D721Med (cell line): ENCODE data around the gene GNG12.

Source experiments
- DNase-seq: peaks from one replicate; pipeline ENCODE4 v3.0.0; 2011; ENCODE audit warnings: low spot score; ENCODE audit not compliant: insufficient read length
- FAIRE-seq: peaks from 2 replicates; lab custom pipeline; 2011; peaks lifted over from hg19 to GRCh38; lab: Jason Lieb, UNC
- CTCF ChIP-seq: IDR thresholded peaks from 2 replicates; pipeline ENCODE4 v1.5.1; 2012; ENCODE audit warnings: mild to moderate bottlenecking, control low read depth; ENCODE audit not compliant: insufficient read depth; ENCODE audit errors: missing control alignments

Gene GNG12

GRCh38 chr1:67690411-67690810, 142.9 kb downstream of the GNG12 start:
- FAIRE-seq: no peak

GRCh38 chr1:67690018-67690363, 143.3 kb downstream of the GNG12 start:
- FAIRE-seq: no peak
- TF ChIP-seq CTCF: no peak
- no peak for DNase-seq

More at GRCh38 chr1:67690411-67690810, 142.9 kb downstream of the GNG12 start:
- no peak for DNase-seq
- no peak for TF ChIP-seq CTCF

- FAIRE-seq: no peak
- DNase-seq: no peak
- TF ChIP-seq CTCF: no peak
These were observed 143.8 kb downstream of the GNG12 start for GRCh38 chr1:67689267-67690017.

DNA sequence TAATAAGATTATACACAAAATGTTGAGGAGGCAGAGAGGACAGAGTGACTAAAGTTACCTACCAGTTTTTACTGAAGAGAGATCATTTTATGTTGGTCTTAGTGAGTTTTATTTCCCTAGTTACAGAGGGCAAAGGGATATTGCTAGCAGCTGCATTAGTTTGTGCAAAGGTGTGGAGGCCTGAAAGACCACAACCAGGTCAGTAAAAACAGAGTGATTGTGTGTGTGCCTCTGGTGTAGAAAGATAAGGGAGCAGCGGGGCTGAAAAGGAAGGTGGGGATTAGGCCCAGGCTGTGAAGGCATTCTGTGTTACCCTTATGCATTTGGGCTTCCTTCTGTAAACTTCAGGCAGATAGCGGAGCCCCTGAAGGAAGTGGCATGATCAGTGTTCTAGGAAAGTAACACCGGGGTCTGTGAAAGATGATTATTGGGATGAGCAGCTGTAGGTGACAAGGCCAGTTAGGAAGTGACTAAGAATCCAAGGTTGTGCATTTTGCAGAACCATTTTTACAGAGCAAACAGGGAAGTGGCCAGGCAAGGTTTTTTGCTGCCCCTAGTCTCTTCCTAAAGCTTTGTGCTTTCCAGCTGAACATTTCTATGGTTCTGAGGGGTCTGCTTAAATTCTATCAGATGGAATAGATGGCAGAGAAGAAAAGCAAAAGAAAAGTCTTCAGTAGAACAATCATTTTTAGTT, 144.6 kb downstream of the GNG12 start:
- TF ChIP-seq CTCF: no peak
- DNase-seq (no peak), FAIRE-seq (no peak)

GRCh38 chr1:67687649-67688048, 145.6 kb downstream of the GNG12 start:
- no peak for FAIRE-seq
- DNase-seq: no peak
- no peak for TF ChIP-seq CTCF

DNA sequence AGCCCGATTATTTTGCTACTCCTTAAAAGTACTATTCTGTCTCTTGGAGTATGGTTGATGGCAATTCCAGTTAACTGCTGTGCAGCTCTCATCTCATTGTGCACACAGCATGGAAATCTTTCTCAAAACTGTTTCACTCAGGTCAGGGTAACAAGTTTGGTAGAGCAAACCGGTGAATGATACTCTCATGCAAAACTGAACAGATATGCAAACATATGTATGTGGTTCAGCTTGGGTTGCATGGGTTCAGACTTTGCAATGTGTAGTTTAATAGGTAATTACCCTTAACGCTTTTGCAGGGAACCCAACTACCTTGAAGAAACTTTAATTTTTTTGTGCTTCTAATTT, 146.1 kb downstream of the GNG12 start:
- TF ChIP-seq CTCF: no peak
- FAIRE-seq (no peak), DNase-seq (no peak)
